GDM1 (cell line): ENCODE results near the gene ZNF234.
A peak's percentile ranks its signal among the peaks of the same experiment; 100 is the strongest.
"Not testable (repeated sequence)": the region's sequence is repeated elsewhere in the genome, so short reads cannot be mapped to it uniquely, and the experiment has no call there.

Experiments
- DNase-seq: peaks from one replicate; lab custom pipeline; 2025; lab: John Stamatoyannopoulos, UW

Gene ZNF234

GRCh38 chr19:44141191-44142058 is at the start of gene ZNF234:
Gene ZNF234 (plus strand): TSS chr19:44141554. CDS start chr19:44144633, 3,079 bp downstream.
- peak; percentile 68 for DNase-seq

- DNase-seq: no peak
These were observed 49.2 kb upstream of the ZNF234 start for GRCh38 chr19:44092108-44092507.

DNA sequence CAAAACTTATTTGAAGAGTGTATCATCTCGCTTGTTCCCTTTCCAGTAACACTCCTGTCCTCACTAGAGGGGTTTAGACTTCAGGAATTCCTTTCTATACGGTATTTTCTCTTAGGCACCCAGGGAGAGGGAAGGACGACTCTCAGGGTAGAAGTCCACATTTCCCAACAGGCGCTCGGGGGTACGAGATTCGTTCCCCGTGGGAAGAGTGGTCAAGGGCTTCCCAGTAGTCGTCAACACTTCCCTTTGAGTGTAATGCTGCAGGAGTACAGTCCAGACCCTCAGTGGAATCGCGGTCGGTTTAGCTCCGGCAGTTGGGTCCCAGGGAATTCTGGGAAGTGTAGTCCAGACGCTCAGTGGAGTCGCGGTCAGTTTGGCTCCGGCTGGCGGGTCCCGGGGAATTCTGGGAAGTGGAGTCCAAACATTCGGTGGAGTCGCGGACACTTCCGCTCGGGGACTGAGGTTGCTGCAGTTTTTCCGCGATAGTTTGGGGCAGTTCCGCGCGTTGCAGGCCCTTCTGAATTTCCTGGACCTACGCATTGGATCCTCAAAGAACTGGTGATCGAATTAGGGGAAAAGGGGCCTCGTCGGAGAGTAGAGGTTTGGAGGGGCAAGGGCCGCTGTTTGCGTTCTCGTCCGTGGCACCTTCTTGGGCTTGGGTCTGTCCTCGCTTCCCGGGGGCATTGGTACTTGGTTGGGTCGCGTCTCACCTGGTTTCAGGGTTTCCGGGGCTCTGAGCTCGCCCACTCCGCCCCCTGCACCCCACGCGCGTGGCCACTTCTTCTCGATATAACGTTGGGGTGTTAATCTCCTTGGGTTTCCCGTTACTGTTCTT is 47.2 kb upstream of the ZNF234 start, which contains the start of gene ZNF224:
TSS of gene ZNF224 (plus strand) at position 431 of the 835 bp plus-strand sequence. CDS start 3,513 bp downstream, outside the sequence.
- peak; percentile 86 for DNase-seq

DNA sequence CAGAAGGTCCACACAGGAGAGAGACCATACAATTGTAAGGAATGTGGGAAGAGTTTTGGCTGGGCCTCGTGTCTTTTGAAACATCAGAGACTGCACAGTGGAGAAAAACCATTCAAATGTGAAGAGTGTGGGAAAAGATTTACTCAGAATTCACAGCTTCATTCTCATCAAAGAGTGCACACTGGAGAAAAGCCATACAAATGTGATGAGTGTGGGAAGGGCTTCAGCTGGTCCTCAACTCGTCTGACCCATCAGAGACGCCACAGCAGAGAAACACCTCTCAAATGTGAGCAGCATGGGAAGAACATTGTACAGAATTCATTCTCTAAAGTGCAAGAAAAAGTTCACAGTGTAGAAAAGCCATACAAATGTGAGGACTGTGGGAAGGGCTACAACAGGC is 33.6 kb upstream of the ZNF234 start:
- DNase-seq: no peak

- DNase-seq: no peak
These were observed 31.9 kb upstream of the ZNF234 start for GRCh38 chr19:44109458-44109857.

- no peak for DNase-seq
These were observed 29.4 kb upstream of the ZNF234 start for GRCh38 chr19:44111910-44112463.

DNA sequence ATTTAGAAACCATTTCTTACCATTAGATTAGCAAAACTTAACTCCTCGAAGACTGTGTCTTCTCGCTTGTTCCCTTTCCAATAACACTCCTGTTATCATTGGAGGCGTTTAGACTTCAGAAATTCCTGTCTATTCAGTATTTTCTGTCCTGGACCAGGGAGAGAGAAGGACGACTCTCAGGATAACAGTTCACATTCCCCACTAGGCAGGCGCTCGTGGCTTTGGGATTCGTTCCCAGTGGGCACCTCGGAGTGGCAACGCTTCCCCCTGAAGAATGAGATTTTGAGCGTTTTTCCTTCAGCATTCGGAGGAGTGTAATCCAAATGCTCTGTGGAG is 28.6 kb upstream of the ZNF234 start:
- DNase-seq: no peak

- DNase-seq: peak; percentile 86
These were observed 28.1 kb upstream of the ZNF234 start, which contains the start of gene ZNF225 for GRCh38 chr19:44113138-44113783. Gene ZNF225 (plus strand): TSS chr19:44113399. CDS start chr19:44115828, 2,429 bp downstream.

DNA sequence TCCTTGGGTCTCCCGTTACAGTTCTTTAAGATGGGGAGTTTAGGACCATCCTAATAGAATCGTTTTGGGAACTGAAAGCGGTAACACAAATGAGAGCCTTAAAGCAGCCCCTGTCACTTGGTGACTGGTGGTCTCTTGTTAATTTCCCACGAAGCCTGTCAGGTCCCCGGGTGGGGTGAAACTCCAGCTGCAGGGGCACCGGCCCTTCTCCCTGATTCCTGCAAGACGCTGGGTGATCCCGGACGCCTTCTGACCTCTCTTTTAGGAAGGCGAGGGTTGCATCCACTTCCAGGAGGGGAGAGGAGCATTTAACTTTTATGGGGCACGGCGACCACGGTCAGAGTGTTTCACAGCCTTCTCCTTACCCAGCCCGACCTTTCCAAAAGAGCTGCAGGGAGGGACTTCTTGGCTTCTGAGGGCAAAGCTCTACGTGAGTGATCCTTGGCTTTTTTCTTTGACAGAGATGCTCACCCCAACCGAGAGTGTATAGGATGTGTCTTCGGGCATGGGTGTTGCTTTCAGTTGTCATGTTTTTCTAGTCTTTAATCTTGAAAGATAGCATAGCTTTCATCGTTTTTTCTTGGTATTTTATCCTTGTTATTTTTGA is 27.5 kb upstream of the ZNF234 start:
- DNase-seq: no peak

GRCh38 chr19:44121162-44121561 is 20.2 kb upstream of the ZNF234 start:
- DNase-seq: not testable (repeated sequence)

DNA sequence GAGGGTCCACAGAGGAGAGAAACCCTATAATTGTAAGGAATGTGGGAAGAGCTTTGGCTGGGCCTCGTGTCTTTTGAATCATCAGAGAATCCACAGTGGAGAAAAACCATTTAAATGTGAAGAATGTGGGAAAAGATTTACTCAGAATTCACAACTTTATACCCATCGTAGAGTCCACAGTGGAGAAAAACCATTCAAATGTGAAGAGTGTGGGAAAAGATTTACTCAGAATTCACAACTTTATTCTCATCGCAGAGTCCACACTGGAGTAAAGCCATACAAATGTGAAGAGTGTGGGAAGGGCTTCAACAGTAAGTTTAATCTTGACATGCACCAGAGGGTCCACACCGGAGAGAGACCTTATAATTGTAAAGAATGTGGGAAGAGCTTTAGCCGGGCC is 9.4 kb upstream of the ZNF234 start:
- DNase-seq: no peak

DNA sequence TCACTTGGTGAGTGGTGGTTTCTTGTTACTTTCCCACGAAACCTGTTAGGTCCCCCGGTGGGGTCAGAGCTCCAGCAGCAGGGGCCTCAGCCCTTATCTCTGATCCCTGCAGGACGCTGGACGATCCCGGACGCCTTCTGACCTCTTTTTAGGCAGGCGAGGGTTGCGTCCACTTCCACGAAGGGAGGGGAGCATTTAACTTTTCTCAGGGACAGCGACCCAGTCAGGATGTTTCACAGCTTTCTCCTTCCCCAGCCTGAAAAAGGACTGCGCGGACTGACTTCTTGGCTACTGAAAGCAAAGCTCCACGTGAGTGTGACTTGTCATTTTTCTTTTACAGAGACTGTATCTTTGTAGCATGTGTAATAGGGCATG is 692 bp downstream of the ZNF234 start:
- DNase-seq: no peak

DNA sequence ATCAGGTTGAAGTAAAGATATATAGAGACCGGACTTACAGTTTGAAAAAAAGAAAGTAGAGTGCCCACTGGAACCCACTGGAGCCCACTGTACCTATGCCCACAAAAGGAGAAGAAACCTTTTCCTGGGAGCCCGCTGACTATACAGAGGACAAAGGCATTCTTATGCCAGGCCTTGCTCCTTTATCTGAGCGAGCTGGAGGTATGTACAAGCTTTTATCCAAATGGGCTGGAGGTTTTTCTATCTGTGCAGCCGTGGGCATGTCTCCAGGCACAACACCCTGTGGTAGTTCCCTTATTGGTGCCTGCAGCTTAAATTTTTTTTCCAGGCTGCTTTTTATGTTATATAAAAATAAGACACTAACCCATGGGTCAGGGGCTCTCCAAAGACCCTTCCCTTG is 8.4 kb downstream of the ZNF234 start:
- no peak for DNase-seq

GRCh38 chr19:44151491-44151890 is 10.1 kb downstream of the ZNF234 start:
- DNase-seq: no peak

- DNase-seq: no peak
These were observed 15.1 kb downstream of the ZNF234 start for GRCh38 chr19:44156475-44156874.

GRCh38 chr19:44163789-44164188 is 22.4 kb downstream of the ZNF234 start:
- no peak for DNase-seq

DNA sequence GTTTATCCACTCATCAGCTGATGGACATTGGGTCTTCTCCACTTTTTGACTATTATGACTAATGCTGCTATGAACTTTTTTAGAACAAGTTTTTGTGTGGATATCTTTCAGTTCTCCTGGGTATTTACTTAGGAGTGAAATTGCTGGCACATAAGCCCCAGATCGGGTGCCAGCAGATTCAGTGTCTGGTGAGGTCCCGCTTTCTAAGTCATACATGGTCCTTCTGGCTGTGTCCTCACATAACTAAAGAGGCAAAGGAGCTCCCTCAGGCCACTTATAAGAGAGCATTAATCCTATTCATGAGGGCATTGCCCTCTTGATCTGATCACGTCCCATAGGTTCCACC is 22.9 kb downstream of the ZNF234 start:
- DNase-seq: no peak

GRCh38 chr19:44164673-44165512 is 23.5 kb downstream of the ZNF234 start, which contains the start of gene ZNF226:
Gene ZNF226 (plus strand): TSS chr19:44165100. CDS start chr19:44170081, 4,981 bp downstream.
- DNase-seq: peak; percentile 93

- DNase-seq: not testable (repeated sequence)
These were observed 29.3 kb downstream of the ZNF234 start for GRCh38 chr19:44170660-44171059.

- no peak for DNase-seq
These were observed 35.2 kb downstream of the ZNF234 start for GRCh38 chr19:44176590-44176989.

DNA sequence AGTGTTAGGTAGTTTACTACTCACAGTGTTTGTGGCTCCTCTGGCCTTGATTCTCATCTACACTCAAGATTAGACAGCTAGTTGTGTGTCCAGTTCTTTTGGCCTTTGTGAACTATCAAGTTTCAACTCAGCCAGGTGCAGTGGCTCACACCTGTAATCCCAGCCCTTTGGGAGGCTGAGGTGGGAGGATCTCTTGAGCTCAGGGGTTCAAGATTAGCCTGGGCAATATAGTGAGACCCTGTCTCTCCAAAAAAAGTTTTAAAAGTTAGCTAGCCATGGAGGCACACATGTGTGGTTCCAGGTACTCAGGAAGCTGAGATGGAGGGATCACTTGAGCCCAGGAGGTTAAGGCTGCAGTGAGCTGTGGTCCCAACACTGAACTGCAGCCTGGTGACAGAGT is 39.6 kb downstream of the ZNF234 start:
- no peak for DNase-seq
